ENCODE results near the gene NELL2.
"Not testable (repeated sequence)": the region's sequence is repeated elsewhere in the genome, so short reads cannot be mapped to it uniquely, and the experiment has no call there.

DNA sequence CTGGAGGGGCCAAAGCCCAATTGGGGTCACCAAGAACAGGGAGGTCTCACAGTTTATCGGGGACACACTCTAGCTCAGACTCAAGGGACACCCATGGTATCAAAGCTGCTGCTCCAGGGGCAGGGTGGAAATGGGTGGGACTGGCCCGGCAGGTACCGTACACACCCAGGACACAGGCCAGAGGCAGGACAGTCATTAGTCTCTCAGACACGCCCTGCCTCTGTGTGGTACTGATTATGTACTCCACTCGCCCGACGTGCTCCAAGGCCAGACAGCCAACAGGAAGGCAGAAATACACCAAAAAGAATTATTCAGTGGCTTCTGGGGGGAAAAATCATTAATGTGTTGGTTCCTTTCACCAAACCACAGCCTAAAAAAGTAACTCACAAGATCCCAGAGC lies 41.1 kb downstream of the NELL2 start:
- not testable (repeated sequence) for TF ChIP-seq POLR2A (IDR thresholded peaks at IDR 0.05; ENCODE audit: low read depth)
- TF ChIP-seq, protein P1, sequence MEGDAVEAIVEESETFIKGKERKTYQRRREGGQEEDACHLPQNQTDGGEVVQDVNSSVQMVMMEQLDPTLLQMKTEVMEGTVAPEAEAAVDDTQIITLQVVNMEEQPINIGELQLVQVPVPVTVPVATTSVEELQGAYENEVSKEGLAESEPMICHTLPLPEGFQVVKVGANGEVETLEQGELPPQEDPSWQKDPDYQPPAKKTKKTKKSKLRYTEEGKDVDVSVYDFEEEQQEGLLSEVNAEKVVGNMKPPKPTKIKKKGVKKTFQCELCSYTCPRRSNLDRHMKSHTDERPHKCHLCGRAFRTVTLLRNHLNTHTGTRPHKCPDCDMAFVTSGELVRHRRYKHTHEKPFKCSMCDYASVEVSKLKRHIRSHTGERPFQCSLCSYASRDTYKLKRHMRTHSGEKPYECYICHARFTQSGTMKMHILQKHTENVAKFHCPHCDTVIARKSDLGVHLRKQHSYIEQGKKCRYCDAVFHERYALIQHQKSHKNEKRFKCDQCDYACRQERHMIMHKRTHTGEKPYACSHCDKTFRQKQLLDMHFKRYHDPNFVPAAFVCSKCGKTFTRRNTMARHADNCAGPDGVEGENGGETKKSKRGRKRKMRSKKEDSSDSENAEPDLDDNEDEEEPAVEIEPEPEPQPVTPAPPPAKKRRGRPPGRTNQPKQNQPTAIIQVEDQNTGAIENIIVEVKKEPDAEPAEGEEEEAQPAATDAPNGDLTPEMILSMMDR (IDR thresholded peaks at IDR 0.05), result not testable (repeated sequence)

Data from esophagus muscularis mucosa (tissue), 3 donors.